Right lobe of liver (tissue), 6 donors: Measurements from ENCODE around the gene TMEM255B. TPM values are rescaled to one million over a fixed set of nuclear protein-coding genes. Genes with fewer than 3 reads are reported as not detected.

ENCODE experiments used
- ATAC-seq, 4 donors: fragments of 200-7000 bp; cut with Tn5 transposase; one replicate each; pipeline ENCODE4 v1.9.1; 2020; ENCODE audit warnings: mild to moderate bottlenecking in 4 of 4, moderate library complexity in 4 of 4
- DNase-seq, 3 donors: peaks; one replicate each; pipeline ENCODE4 v3.0.0-alpha.2; 2020
- H3K27ac ChIP-seq, 3 donors: fragments of 200-600 bp; one replicate each; pipeline ENCODE4 v1.8.0; 2022
- H3K27me3 ChIP-seq, 2 donors: fragments of 200-600 bp; one replicate each; pipeline ENCODE4 v1.8.0; 2022
- H3K36me3 ChIP-seq, 4 donors: fragments of 200-600 bp; sonication (generic) in 1 of 4; one replicate each; pipeline versions ENCODE4 v1.5.1 to v1.8.0; 2017 to 2022; ENCODE audit warnings: control low read depth in 1 of 4
- H3K4me1 ChIP-seq, 4 donors: fragments of 200-600 bp; sonication (generic) in 1 of 4; one replicate each; pipeline versions ENCODE4 v1.5.1 to v1.8.0; 2017 to 2022; ENCODE audit warnings: control low read depth in 1 of 4
- H3K4me3 ChIP-seq, 3 donors: fragments of 200-600 bp; one replicate each; pipeline ENCODE4 v1.8.0; 2022
- H3K9me3 ChIP-seq, 4 donors: fragments of 200-600 bp; sonication (generic) in 1 of 4; one replicate each; pipeline versions ENCODE4 v1.5.1 to v1.8.0; 2017 to 2022; ENCODE audit warnings: control low read depth in 1 of 4
- CTCF ChIP-seq, 4 donors: fragments of 200-600 bp in 3 of 4; fragments of 450-650 bp in 1 of 4; IDR thresholded peaks; one replicate each; pipeline versions ENCODE4 v1.5.1 to v1.8.0; 2016 to 2022; ENCODE audit warnings: antibody characterized with exemption in 4 of 4, mild to moderate bottlenecking in 2 of 4
- POLR2A ChIP-seq: fragments of 450-650 bp; IDR thresholded peaks from one replicate; pipeline ENCODE4 v1.6.1; 2017; ENCODE audit warnings: antibody characterized with exemption, mild to moderate bottlenecking
- WGBS: methylation state at CpG from one replicate; pipeline ENCODE4 v1.1.6; 2018; ENCODE audit warnings: low coverage, low lambda C conversion rate; ENCODE audit not compliant: insufficient coverage; ENCODE audit errors: missing lambda C conversion rate; 5-methylcytosine and 5-hydroxymethylcytosine counted together
- intact Hi-C, 2 donors: fragments of 100-400 bp; cut with DNase I; formaldehyde crosslinking; loops; one replicate each; pipeline versions ENCODE4 v1.11.2 to v1.14.1; 2022
- total RNA-seq, 6 experiments: library from RNA; depleted of rRNA in 2 of 6; stranded (reverse); fragments of >200 nt in 2 of 6; fragmentation: NEBNext Ultra II Directional in 3 of 6; extraction: Animal tissue kit (Norgen Biotek cat#: 25700) in 3 of 6; gene quantifications; one replicate each; pipeline versions ENCODE4 v1.1.0 to v1.2.4, GENCODE V29; 2016 to 2023
- donor health status: DM: no; HTN: yes; CAD: no.
- donor health status: DM: no; HTN: no; CAD: no.
- donor health status: DM: no; HTN: no; CAD: no.
- donor health status: DM: no; HTN: yes; CAD: no.
- donor health status: DM: no; HTN: yes; CAD: no.

TMEM255B gene
- total RNA-seq, 6 experiments from 2014 or later: 2.5 to 10.4 (median 6.2) TPM

- no peaks in the 10 kb centered on the region for H3K9me3 ChIP-seq
- H3K27me3 ChIP-seq: no peaks in the 10 kb centered on the region
- H3K36me3 ChIP-seq: no peaks in the 10 kb centered on the region
- 82% methylated on average over 6 of the region's 26 CpGs for WGBS
- no peaks in the 10 kb centered on the region for H3K4me1 ChIP-seq
- intact Hi-C loops: no loop called here
- TF ChIP-seq CTCF (IDR thresholded peaks at IDR 0.05): no peak
- TF ChIP-seq POLR2A: no peak
- H3K27ac ChIP-seq: no peak overlapping the region
- ATAC-seq: no peak
- DNase-seq: peak in 1 of 3 donors; percentile 46
- no peak overlapping the region for H3K4me3 ChIP-seq
Observed at GRCh38 chr13:113735194-113735593, 23.8 kb upstream of the TMEM255B start.

- no peaks in the 10 kb centered on the region for H3K27me3 ChIP-seq
- H3K36me3 ChIP-seq: no peaks in the 10 kb centered on the region
- peak in 1 of 3 donors; percentile 45 for DNase-seq
- no CpG with 5 or more reads among the region's 14 CpGs for WGBS
- no peaks in the 10 kb centered on the region for H3K4me1 ChIP-seq
- TF ChIP-seq CTCF (IDR thresholded peaks at IDR 0.05) (no peak), POLR2A (no peak)
- no peak overlapping the region for H3K27ac ChIP-seq
- no peaks in the 10 kb centered on the region for H3K9me3 ChIP-seq
- no peak overlapping the region for H3K4me3 ChIP-seq
- intact Hi-C loops: no loop called here
- ATAC-seq: peak in 1 of 4 donors; percentile 11
Observed at GRCh38 chr13:113735750-113736149, 23.3 kb upstream of the TMEM255B start.

- 26% methylated on average over 6 of the region's 10 CpGs for WGBS
- Histone ChIP-seq H3K4me1 (no peaks in the 10 kb centered on the region), H3K9me3 (no peaks in the 10 kb centered on the region), H3K4me3 (no peak overlapping the region), H3K36me3 (no peaks in the 10 kb centered on the region), H3K27ac (no peak overlapping the region), H3K27me3 (no peaks in the 10 kb centered on the region)
- no peak for DNase-seq
- no peak for ATAC-seq
- no peak for TF ChIP-seq POLR2A
- no peak for TF ChIP-seq CTCF (IDR thresholded peaks at IDR 0.05)
- intact Hi-C loops: no loop called here
Observed at GRCh38 chr13:113736258-113736731, 22.7 kb upstream of the TMEM255B start.

- no peak overlapping the region for H3K27ac ChIP-seq
- no peaks in the 10 kb centered on the region for H3K36me3 ChIP-seq
- peaks cover 0 to 4% (median 0%) of the 10 kb centered on the region in 4 donors for H3K4me1 ChIP-seq
- WGBS: 71% methylated on average over 4 of the region's 5 CpGs
- H3K27me3 ChIP-seq: no peaks in the 10 kb centered on the region
- H3K4me3 ChIP-seq: no peak overlapping the region
- TF ChIP-seq POLR2A: no peak
- TF ChIP-seq CTCF (IDR thresholded peaks at IDR 0.05): no peak
- ATAC-seq (no peak), DNase-seq (no peak)
- H3K9me3 ChIP-seq: no peaks in the 10 kb centered on the region
- intact Hi-C loops: no loop called here
Observed at GRCh38 chr13:113737803-113738202, 21.2 kb upstream of the TMEM255B start.
